DOHH2 (cell line): ENCODE measurements around the gene MAP1B.

ENCODE experiments used
- H3F3A ChIP-seq: fragments of 200-600 bp; sonication (generic), shearing (Covaris generic); 2 replicates; pipeline ENCODE4 v1.6.0; 2016; ENCODE audit warnings: antibody characterized with exemption, mild to moderate bottlenecking; ENCODE audit not compliant: control insufficient read depth, insufficient read depth
- H3K27ac ChIP-seq: fragments of 200-600 bp; sonication (generic); 2 replicates; pipeline ENCODE4 v1.5.1; 2014; ENCODE audit warnings: low read depth, mild to moderate bottlenecking, low read length, moderate library complexity
- H3K27me3 ChIP-seq: fragments of 200-600 bp; sonication (generic); 2 replicates; pipeline ENCODE4 v1.6.1; 2014; ENCODE audit warnings: mild to moderate bottlenecking, low read length, mixed read lengths; ENCODE audit not compliant: control insufficient read depth
- H3K36me3 ChIP-seq: fragments of 200-600 bp; sonication (generic); 2 replicates; pipeline ENCODE4 v1.6.1; 2014; ENCODE audit warnings: mild to moderate bottlenecking, low read length, moderate library complexity, mixed read lengths; ENCODE audit not compliant: control insufficient read depth
- H3K4me1 ChIP-seq: fragments of 200-600 bp; sonication (generic); 2 replicates; pipeline ENCODE4 v1.6.1; 2014; ENCODE audit warnings: mild to moderate bottlenecking, low read length, mixed read lengths; ENCODE audit not compliant: control insufficient read depth
- H3K4me2 ChIP-seq: fragments of 200-600 bp; sonication (generic); 2 replicates; pipeline ENCODE4 v1.6.0; 2014; ENCODE audit warnings: mild to moderate bottlenecking, low read length, moderate library complexity
- H3K4me3 ChIP-seq: fragments of 200-600 bp; sonication (generic); 2 replicates; pipeline ENCODE4 v1.5.1; 2014; ENCODE audit warnings: mild to moderate bottlenecking, low read length, mixed read lengths
- H3K79me2 ChIP-seq: fragments of 200-600 bp; sonication (generic); 2 replicates; pipeline ENCODE4 v1.6.1; 2014; ENCODE audit warnings: mild to moderate bottlenecking, low read length, mixed read lengths; ENCODE audit not compliant: control insufficient read depth
- H3K9me2 ChIP-seq: fragments of 200-600 bp; sonication (generic); replicated peaks from 2 replicates; pipeline ENCODE4 v1.6.1; 2014; ENCODE audit warnings: mild to moderate bottlenecking, low read length, mixed read lengths; ENCODE audit not compliant: control insufficient read depth
- H3K9me3 ChIP-seq: fragments of 200-600 bp; sonication (generic); 2 replicates; pipeline ENCODE4 v1.6.1; 2014; ENCODE audit warnings: antibody characterized with exemption, low read length, mixed read lengths; ENCODE audit not compliant: control insufficient read depth, insufficient read depth
- H4K20me1 ChIP-seq: fragments of 200-600 bp; sonication (generic); 2 replicates; pipeline ENCODE4 v1.6.0; 2014; ENCODE audit warnings: low read depth, mild to moderate bottlenecking, antibody characterized with exemption, low read length, moderate library complexity; ENCODE audit not compliant: control insufficient read depth, insufficient read depth
- CTCF ChIP-seq: fragments of 200-600 bp; sonication (generic); IDR thresholded peaks from one replicate; pipeline ENCODE4 v1.5.1; 2014; ENCODE audit warnings: antibody characterized with exemption, mild to moderate bottlenecking, low read depth, low read length; ENCODE audit not compliant: poor library complexity, severe bottlenecking
- EZH2phosphoT487 ChIP-seq: fragments of 200-600 bp; sonication (generic); IDR thresholded peaks from 2 replicates; pipeline ENCODE4 v1.6.1; 2017; ENCODE audit warnings: borderline replicate concordance, mild to moderate bottlenecking, antibody characterized with exemption, low read length, moderate library complexity, mixed read lengths

The MAP1B gene

DNA sequence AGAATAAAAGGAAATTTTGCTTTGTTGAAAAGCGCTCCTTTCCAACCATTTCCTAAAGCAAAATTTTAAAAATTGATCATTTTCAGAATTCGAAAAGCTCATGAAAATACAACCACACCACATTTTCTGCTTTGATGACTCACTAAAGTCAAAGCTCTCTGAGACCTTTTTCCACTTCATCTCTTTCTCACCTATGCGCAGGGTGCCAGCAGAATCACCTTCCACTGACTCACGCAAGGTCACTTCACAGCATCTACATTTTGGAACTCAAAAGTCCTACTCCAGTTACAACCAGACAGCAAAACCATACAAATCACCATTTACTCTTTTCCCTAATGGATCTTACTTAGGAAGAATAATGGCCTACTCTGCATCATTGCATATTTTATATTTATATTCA, 106.2 kb downstream of the MAP1B start:
- H3K9me2 ChIP-seq, result no peaks in the 10 kb centered on the region
- no peaks in the 10 kb centered on the region for H3K9me3 ChIP-seq
- H3K27ac ChIP-seq, result no peak overlapping the region
- H3K36me3 ChIP-seq, result peaks cover 19% of the 10 kb centered on the region
- H3K4me2 ChIP-seq, result no peak overlapping the region
- H3K27me3 ChIP-seq, result no peaks in the 10 kb centered on the region
- H3F3A ChIP-seq, result no peaks in the 10 kb centered on the region; the same call in 1 of the 2 replicates
- no peaks in the 10 kb centered on the region for H3K79me2 ChIP-seq
- H3K4me1 ChIP-seq, result no peaks in the 10 kb centered on the region
- no peak overlapping the region for H3K4me3 ChIP-seq
- no peaks in the 10 kb centered on the region for H4K20me1 ChIP-seq
- TF ChIP-seq CTCF (no peak), EZH2phosphoT487 (no peak)

- no peaks in the 10 kb centered on the region for H4K20me1 ChIP-seq
- H3K4me3 ChIP-seq, result no peak overlapping the region
- H3K27me3 ChIP-seq, result no peaks in the 10 kb centered on the region
- no peaks in the 10 kb centered on the region for H3K79me2 ChIP-seq
- TF ChIP-seq EZH2phosphoT487 (no peak), CTCF (no peak)
- no peaks in the 10 kb centered on the region for H3K9me2 ChIP-seq
- H3K27ac ChIP-seq, result no peak overlapping the region
- no peaks in the 10 kb centered on the region for H3K9me3 ChIP-seq
- H3K4me2 ChIP-seq, result no peak overlapping the region
- H3K36me3 ChIP-seq, result peaks cover 26% of the 10 kb centered on the region
- H3K4me1 ChIP-seq, result no peaks in the 10 kb centered on the region
- H3F3A ChIP-seq, result no peaks in the 10 kb centered on the region; the same call in 1 of the 2 replicates
Observed at GRCh38 chr5:72214168-72214567, 106.9 kb downstream of the MAP1B start.

DNA sequence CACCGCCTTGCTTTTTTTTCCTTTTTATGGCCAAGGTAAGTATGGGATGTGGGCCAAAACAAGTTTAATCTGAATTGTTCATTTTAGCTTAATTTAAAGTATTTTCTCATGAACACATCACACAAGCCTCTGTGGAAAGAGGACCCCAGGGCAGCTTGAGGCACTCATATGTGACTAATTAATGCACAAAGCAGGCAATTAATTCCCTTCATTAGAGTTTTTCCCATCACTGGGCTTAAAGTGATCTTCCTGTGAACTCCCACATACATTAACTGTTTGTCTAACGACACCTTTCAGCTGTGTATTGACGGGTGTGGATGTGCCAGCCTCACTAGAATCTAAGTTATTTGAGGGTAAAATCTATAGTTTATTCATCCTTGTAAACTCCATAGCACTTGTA, 109.5 kb downstream of the MAP1B start:
- no peaks in the 10 kb centered on the region for H3K4me1 ChIP-seq
- H3K4me2 ChIP-seq, result no peak overlapping the region
- no peaks in the 10 kb centered on the region for H4K20me1 ChIP-seq
- H3K9me3 ChIP-seq, result no peaks in the 10 kb centered on the region
- no peaks in the 10 kb centered on the region for H3K9me2 ChIP-seq
- TF ChIP-seq EZH2phosphoT487 (no peak), CTCF (no peak)
- no peak overlapping the region for H3K4me3 ChIP-seq
- H3K27me3 ChIP-seq, result no peaks in the 10 kb centered on the region
- no peak overlapping the region for H3K27ac ChIP-seq
- peaks cover 52% of the 10 kb centered on the region for H3K36me3 ChIP-seq
- no peaks in the 10 kb centered on the region for H3K79me2 ChIP-seq
- H3F3A ChIP-seq, result no peaks in the 10 kb centered on the region; the same call in 1 of the 2 replicates
